GM12878 (cell line): ENCODE measurements around the gene KRTAP2-1.

Source experiments
- BCL3 ChIP-seq: IDR thresholded peaks from 2 replicates; pipeline ENCODE4 v1.6.1; 2011; ENCODE audit warnings: borderline replicate concordance, low read depth, mild to moderate bottlenecking, moderate library complexity, low read length; ENCODE audit not compliant: insufficient read depth, poor library complexity, severe bottlenecking
- CTCF ChIP-seq, 3 experiments: IDR thresholded peaks in 2 of 3; conservative IDR thresholded peaks in 1 of 3; 2 replicates each; pipeline ENCODE4 v1.5.1; 2011; ENCODE audit warnings: low read depth in 3 of 3, low read length in 3 of 3, mild to moderate bottlenecking in 3 of 3, control low read depth in 2 of 3, moderate library complexity in 2 of 3, inconsistent platforms in 1 of 3, mixed read lengths in 1 of 3; ENCODE audit not compliant: control insufficient read depth in 2 of 3, insufficient read depth in 1 of 3; ENCODE audit errors: extremely low read depth in 1 of 3
- EZH2 ChIP-seq: IDR thresholded peaks from 2 replicates; pipeline ENCODE4 v1.6.1; 2012; ENCODE audit warnings: low read depth, mild to moderate bottlenecking, control low read depth, inconsistent platforms, low read length, borderline replicate concordance; ENCODE audit not compliant: control insufficient read depth
- FOS ChIP-seq: IDR thresholded peaks from 3 replicates; pipeline ENCODE4 v1.6.1; 2011; ENCODE audit warnings: borderline replicate concordance; ENCODE audit not compliant: insufficient read length; ENCODE audit errors: extremely low read depth
- HDAC6 ChIP-seq: fragments of 200-600 bp; sonication (generic); IDR thresholded peaks from one replicate; pipeline ENCODE4 v1.8.0; 2017; ENCODE audit warnings: antibody characterized with exemption; ENCODE audit not compliant: unreplicated experiment
- LARP7 ChIP-seq: fragments of 450-650 bp; IDR thresholded peaks from 2 replicates; pipeline ENCODE4 v1.6.1; 2017; ENCODE audit warnings: mild to moderate bottlenecking
- MAX ChIP-seq: IDR thresholded peaks from 2 replicates; pipeline ENCODE4 v1.6.1; 2012; ENCODE audit warnings: low read depth, low read length, improper control_type of control experiment
- MEF2A ChIP-seq: IDR thresholded peaks from 2 replicates; pipeline ENCODE4 v1.6.1; 2011; ENCODE audit warnings: low read depth, mild to moderate bottlenecking, low read length, moderate library complexity; ENCODE audit not compliant: insufficient read depth
- MXI1 ChIP-seq: fragments of 150-350 bp; IDR thresholded peaks from 2 replicates; pipeline ENCODE4 v1.6.1; 2011; ENCODE audit warnings: low read depth, mild to moderate bottlenecking, inconsistent platforms, low read length, improper control_type of control experiment
- NFYB ChIP-seq: IDR thresholded peaks from 2 replicates; pipeline ENCODE4 v1.6.1; 2011; ENCODE audit warnings: low read depth, mild to moderate bottlenecking, low read length, improper control_type of control experiment, moderate library complexity; ENCODE audit not compliant: insufficient read depth
- PAX5 ChIP-seq: IDR thresholded peaks from 2 replicates; pipeline ENCODE4 v1.6.1; 2011; ENCODE audit warnings: low read depth, low read length, borderline replicate concordance
- POLR2A ChIP-seq: IDR thresholded peaks from 2 replicates; pipeline ENCODE4 v1.6.1; 2011; ENCODE audit warnings: low read depth, mild to moderate bottlenecking, low read length
- TF ChIP-seq, protein P1 (sequence below): fragments of 450-650 bp; IDR thresholded peaks from 2 replicates; pipeline ENCODE4 v1.6.1; 2017; ENCODE audit warnings: mild to moderate bottlenecking

- TF ChIP-seq MEF2A (no peak), HDAC6 (no peak), CTCF (IDR thresholded peaks at IDR 0.05 in 2 of 3, conservative IDR thresholded peaks at IDR 0.05 in 1 of 3; ENCODE audit: control insufficient read depth in 2 of 3, extremely low read depth in 1 of 3, insufficient read depth in 1 of 3, low read depth in 3 of 3, low read length in 3 of 3) (no peak), LARP7 (no peak), FOS (no peak), PAX5 (no peak), EZH2 (no peak), MAX (no peak), MXI1 (no peak), BCL3 (no peak), NFYB (no peak), POLR2A (no peak)
- TF ChIP-seq, protein P1, sequence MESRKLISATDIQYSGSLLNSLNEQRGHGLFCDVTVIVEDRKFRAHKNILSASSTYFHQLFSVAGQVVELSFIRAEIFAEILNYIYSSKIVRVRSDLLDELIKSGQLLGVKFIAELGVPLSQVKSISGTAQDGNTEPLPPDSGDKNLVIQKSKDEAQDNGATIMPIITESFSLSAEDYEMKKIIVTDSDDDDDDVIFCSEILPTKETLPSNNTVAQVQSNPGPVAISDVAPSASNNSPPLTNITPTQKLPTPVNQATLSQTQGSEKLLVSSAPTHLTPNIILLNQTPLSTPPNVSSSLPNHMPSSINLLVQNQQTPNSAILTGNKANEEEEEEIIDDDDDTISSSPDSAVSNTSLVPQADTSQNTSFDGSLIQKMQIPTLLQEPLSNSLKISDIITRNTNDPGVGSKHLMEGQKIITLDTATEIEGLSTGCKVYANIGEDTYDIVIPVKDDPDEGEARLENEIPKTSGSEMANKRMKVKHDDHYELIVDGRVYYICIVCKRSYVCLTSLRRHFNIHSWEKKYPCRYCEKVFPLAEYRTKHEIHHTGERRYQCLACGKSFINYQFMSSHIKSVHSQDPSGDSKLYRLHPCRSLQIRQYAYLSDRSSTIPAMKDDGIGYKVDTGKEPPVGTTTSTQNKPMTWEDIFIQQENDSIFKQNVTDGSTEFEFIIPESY, result no peak
Observed at GRCh38 chr17:41058741-41059140, 11.6 kb upstream of the KRTAP2-1 start.
